Type B pancreatic cell (in vitro differentiated cells): ENCODE data around the gene INHBB. TPM values are rescaled to one million over a fixed set of nuclear protein-coding genes. Genes with fewer than 3 reads are reported as not detected.
"Not testable (repeated sequence)": the region's sequence is repeated elsewhere in the genome, so short reads cannot be mapped to it uniquely, and the experiment has no call there.

ENCODE experiments used
- DNase-seq: peaks from one replicate; pipeline ENCODE4 v3.0.0; 2021; ENCODE audit warnings: mixed read lengths; ENCODE audit not compliant: unreplicated experiment; ENCODE audit errors: extremely low spot score
- H3K27ac Mint-ChIP-seq: 2 replicates; pipeline ENCODE4 v1.8.0; 2021; ENCODE audit warnings: mild to moderate bottlenecking, mixed read lengths
- H3K27me3 Mint-ChIP-seq: 2 replicates; pipeline ENCODE4 v1.8.0; 2021; ENCODE audit warnings: mixed read lengths
- H3K36me3 Mint-ChIP-seq: 2 replicates; pipeline ENCODE4 v1.8.0; 2021; ENCODE audit warnings: mixed read lengths
- H3K4me1 Mint-ChIP-seq: one replicate; pipeline ENCODE4 v1.8.0; 2021; ENCODE audit warnings: mixed read lengths; ENCODE audit not compliant: unreplicated experiment
- H3K4me3 Mint-ChIP-seq: 2 replicates; pipeline ENCODE4 v1.8.0; 2021; ENCODE audit warnings: mild to moderate bottlenecking, mixed read lengths
- H3K9me3 Mint-ChIP-seq: 2 replicates; pipeline ENCODE4 v1.8.0; 2021; ENCODE audit warnings: mixed read lengths
- CTCF ChIP-seq: fragments of 200-600 bp; sonication (generic); conservative IDR thresholded peaks from 2 replicates; pipeline ENCODE4 v1.5.0; 2021; ENCODE audit warnings: antibody characterized with exemption, mild to moderate bottlenecking
- total RNA-seq: library from RNA; stranded (reverse); gene quantifications from 2 replicates; pipeline ENCODE4 v1.2.1, GENCODE V29; 2021; ENCODE audit warnings: low replicate concordance

INHBB gene
- total RNA-seq, 1 donor from 2014 or later: 7.5 TPM

- H3K4me3 Mint-ChIP-seq: no peak overlapping the region
- no peaks in the 10 kb centered on the region for H3K9me3 Mint-ChIP-seq
- DNase-seq: no peak
- no peak for TF ChIP-seq CTCF
- H3K27me3 Mint-ChIP-seq: peaks cover 8% of the 10 kb centered on the region
- H3K4me1 Mint-ChIP-seq: no peaks in the 10 kb centered on the region
- H3K36me3 Mint-ChIP-seq: no peaks in the 10 kb centered on the region
- H3K27ac Mint-ChIP-seq: no peak overlapping the region
Measured at GRCh38 chr2:120389036-120389391, 43.1 kb downstream of the INHBB start.

- H3K4me1 Mint-ChIP-seq: no peaks in the 10 kb centered on the region
- no peak for TF ChIP-seq CTCF
- H3K27me3 Mint-ChIP-seq: peaks cover 10% of the 10 kb centered on the region
- DNase-seq: no peak
- no peak overlapping the region for H3K27ac Mint-ChIP-seq
- H3K4me3 Mint-ChIP-seq: no peak overlapping the region
- H3K36me3 Mint-ChIP-seq: no peaks in the 10 kb centered on the region
- H3K9me3 Mint-ChIP-seq: no peaks in the 10 kb centered on the region
Measured at GRCh38 chr2:120390381-120391055, 44.6 kb downstream of the INHBB start.

- H3K4me3 Mint-ChIP-seq, H3K36me3 Mint-ChIP-seq, DNase-seq, H3K9me3 Mint-ChIP-seq, H3K4me1 Mint-ChIP-seq, H3K27ac Mint-ChIP-seq: not testable (repeated sequence)
- peaks cover 10% of the 10 kb centered on the region for H3K27me3 Mint-ChIP-seq
Measured at GRCh38 chr2:120391382-120391781, 45.4 kb downstream of the INHBB start.

GRCh38 chr2:120391911-120392665 lies 46.2 kb downstream of the INHBB start:
- Mint-ChIP-seq H3K36me3 (no peaks in the 10 kb centered on the region), H3K4me3 (no peak overlapping the region), H3K4me1 (peaks cover 3% of the 10 kb centered on the region), H3K9me3 (no peaks in the 10 kb centered on the region), H3K27me3 (peaks cover 12% of the 10 kb centered on the region), H3K27ac (no peak overlapping the region)
- DNase-seq: peak; percentile 59
- no peak for TF ChIP-seq CTCF

- Mint-ChIP-seq H3K27me3 (peaks cover 16% of the 10 kb centered on the region), H3K9me3 (no peaks in the 10 kb centered on the region), H3K4me1 (peaks cover 5% of the 10 kb centered on the region), H3K4me3 (no peak overlapping the region), H3K27ac (no peak overlapping the region), H3K36me3 (no peaks in the 10 kb centered on the region)
- no peak for TF ChIP-seq CTCF
- no peak for DNase-seq
Measured at GRCh38 chr2:120392923-120393322, 47.0 kb downstream of the INHBB start.

GRCh38 chr2:120393456-120393855 lies 47.5 kb downstream of the INHBB start:
- H3K27ac Mint-ChIP-seq: no peak overlapping the region
- H3K27me3 Mint-ChIP-seq: peaks cover 16% of the 10 kb centered on the region
- no peak for DNase-seq

More at GRCh38 chr2:120393456-120393855, 47.5 kb downstream of the INHBB start:
- Mint-ChIP-seq H3K4me1 (peaks cover 5% of the 10 kb centered on the region), H3K4me3 (no peak overlapping the region), H3K9me3 (no peaks in the 10 kb centered on the region), H3K36me3 (no peaks in the 10 kb centered on the region)
- TF ChIP-seq CTCF: no peak
